ENCODE data around the gene C21orf91.

DNA sequence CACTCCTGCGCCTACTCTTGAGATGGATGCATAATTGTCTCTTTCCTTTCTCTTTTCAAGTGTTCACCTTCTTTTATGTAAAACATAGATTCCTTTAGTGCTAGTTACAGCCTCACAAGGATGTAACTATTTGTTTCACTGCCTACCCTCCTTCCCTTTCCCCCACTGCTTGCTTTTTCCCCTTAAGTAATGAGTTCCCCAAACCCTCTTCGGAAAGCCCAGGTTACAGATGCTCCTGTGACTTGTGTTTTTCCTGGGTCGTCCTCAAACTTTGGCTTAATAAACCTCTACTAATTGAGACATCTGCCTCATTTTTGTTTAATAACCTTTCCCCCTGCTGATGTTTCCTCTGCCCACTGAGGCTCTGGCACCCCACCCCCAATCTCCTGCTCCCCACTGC, 39.2 kb downstream of the C21orf91 start:
- TF ChIP-seq, protein P1, sequence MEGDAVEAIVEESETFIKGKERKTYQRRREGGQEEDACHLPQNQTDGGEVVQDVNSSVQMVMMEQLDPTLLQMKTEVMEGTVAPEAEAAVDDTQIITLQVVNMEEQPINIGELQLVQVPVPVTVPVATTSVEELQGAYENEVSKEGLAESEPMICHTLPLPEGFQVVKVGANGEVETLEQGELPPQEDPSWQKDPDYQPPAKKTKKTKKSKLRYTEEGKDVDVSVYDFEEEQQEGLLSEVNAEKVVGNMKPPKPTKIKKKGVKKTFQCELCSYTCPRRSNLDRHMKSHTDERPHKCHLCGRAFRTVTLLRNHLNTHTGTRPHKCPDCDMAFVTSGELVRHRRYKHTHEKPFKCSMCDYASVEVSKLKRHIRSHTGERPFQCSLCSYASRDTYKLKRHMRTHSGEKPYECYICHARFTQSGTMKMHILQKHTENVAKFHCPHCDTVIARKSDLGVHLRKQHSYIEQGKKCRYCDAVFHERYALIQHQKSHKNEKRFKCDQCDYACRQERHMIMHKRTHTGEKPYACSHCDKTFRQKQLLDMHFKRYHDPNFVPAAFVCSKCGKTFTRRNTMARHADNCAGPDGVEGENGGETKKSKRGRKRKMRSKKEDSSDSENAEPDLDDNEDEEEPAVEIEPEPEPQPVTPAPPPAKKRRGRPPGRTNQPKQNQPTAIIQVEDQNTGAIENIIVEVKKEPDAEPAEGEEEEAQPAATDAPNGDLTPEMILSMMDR (IDR thresholded peaks at IDR 0.05; ENCODE audit: insufficient read depth, low read length): no peak
- no peak for TF ChIP-seq POLR2AphosphoS5 (IDR thresholded peaks at IDR 0.05; ENCODE audit: low read depth)
- TF ChIP-seq, protein P2, sequence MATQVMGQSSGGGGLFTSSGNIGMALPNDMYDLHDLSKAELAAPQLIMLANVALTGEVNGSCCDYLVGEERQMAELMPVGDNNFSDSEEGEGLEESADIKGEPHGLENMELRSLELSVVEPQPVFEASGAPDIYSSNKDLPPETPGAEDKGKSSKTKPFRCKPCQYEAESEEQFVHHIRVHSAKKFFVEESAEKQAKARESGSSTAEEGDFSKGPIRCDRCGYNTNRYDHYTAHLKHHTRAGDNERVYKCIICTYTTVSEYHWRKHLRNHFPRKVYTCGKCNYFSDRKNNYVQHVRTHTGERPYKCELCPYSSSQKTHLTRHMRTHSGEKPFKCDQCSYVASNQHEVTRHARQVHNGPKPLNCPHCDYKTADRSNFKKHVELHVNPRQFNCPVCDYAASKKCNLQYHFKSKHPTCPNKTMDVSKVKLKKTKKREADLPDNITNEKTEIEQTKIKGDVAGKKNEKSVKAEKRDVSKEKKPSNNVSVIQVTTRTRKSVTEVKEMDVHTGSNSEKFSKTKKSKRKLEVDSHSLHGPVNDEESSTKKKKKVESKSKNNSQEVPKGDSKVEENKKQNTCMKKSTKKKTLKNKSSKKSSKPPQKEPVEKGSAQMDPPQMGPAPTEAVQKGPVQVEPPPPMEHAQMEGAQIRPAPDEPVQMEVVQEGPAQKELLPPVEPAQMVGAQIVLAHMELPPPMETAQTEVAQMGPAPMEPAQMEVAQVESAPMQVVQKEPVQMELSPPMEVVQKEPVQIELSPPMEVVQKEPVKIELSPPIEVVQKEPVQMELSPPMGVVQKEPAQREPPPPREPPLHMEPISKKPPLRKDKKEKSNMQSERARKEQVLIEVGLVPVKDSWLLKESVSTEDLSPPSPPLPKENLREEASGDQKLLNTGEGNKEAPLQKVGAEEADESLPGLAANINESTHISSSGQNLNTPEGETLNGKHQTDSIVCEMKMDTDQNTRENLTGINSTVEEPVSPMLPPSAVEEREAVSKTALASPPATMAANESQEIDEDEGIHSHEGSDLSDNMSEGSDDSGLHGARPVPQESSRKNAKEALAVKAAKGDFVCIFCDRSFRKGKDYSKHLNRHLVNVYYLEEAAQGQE (IDR thresholded peaks at IDR 0.05; ENCODE audit: insufficient replicate concordance, low read depth): no peak
- no peak for TF ChIP-seq SPI1 (IDR thresholded peaks at IDR 0.05; ENCODE audit: borderline replicate concordance, low read depth)

Data from HL-60 (cell line).